ENCODE results near the gene GJC2. TPM values are rescaled to one million over a fixed set of nuclear protein-coding genes. Genes with fewer than 3 reads are reported as not detected.

The GJC2 gene
- total RNA-seq, 1 experiment from 2014 or later = 1.6 TPM

DNA sequence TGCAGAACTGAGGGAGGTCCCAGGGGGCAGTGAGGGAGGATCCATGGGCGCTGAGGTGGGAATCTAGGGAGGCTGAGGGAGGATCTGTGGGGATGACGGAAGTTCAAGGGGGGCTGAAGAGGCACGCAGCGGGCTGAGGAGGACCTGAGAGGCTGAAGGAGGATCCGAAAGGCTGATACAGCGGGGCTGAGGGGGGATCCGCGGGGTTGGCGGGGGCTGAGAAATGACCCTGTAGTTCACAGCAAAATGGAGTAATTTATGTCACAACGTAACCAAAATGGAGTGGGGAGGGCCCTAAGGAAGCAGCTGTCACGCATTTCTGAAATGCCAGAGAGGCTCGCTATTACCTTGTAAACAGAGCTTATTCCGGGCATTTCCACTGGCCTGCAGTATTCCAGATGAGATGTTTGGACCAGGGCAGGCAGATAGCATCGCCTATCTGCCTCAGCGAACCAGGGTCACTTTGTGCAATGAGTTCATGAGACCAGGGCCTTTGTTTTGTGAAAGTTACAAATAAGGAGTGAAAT, 39.7 kb upstream of the GJC2 start:
- Mint-ChIP-seq H3K27me3 (ENCODE audit: low read depth) (peaks cover 16% of the 10 kb centered on the region), H3K4me1 (peaks cover 12 to 15% of the 10 kb centered on the region in 2 experiments), H3K4me3 (peak overlapping the region; percentile 88 to 95), H3K36me3 (ENCODE audit: insufficient read depth in 1 of 3, low read depth in 3 of 3) (peaks cover 15 to 19% (median 16%) of the 10 kb centered on the region in 3 experiments; a peak in 6 of 7 replicates), H3K9me3 (peaks cover 0 to 5% of the 10 kb centered on the region in 2 experiments; a peak in 3 of 5 replicates), H3K27ac (peak overlapping the region in 2 of 3 experiments; percentile 81 to 89; a peak in 2 of 7 replicates)
- H2BK120ac ChIP-seq (ENCODE audit: low read depth, low read length, poor library complexity, severe bottlenecking) = no peak overlapping the region
- H3T11ph ChIP-seq (ENCODE audit: low read length) = no peak overlapping the region
- H3K4ac ChIP-seq (ENCODE audit: low read depth, low read length) = no peak overlapping the region
- H2BK15ac ChIP-seq (ENCODE audit: low read depth, low read length) = no peak overlapping the region
- no peaks in the 10 kb centered on the region for H3K79me2 ChIP-seq (ENCODE audit: insufficient read depth, low read length)
- H3K79me1 ChIP-seq (ENCODE audit: insufficient read depth, low read depth, low read length, poor library complexity, severe bottlenecking) = peaks cover 3% of the 10 kb centered on the region
- H4K8ac ChIP-seq (replicated peaks; ENCODE audit: insufficient read length, low read depth, low read length) = no peak overlapping the region
- H3K23ac ChIP-seq (ENCODE audit: insufficient read length, low read depth, low read length) = no peak overlapping the region
- no peak overlapping the region for H2AFZ ChIP-seq (ENCODE audit: low read length)
- H3K4me2 ChIP-seq (ENCODE audit: insufficient read depth, insufficient read length, low read length) = peak overlapping the region; percentile 40
- H3K23me2 ChIP-seq (ENCODE audit: insufficient read length, low read depth, low read length, poor library complexity, severe bottlenecking) = peaks cover 10% of the 10 kb centered on the region
- H3K9me3 ChIP-seq (ENCODE audit: control insufficient read depth, low read depth, low read length) = no peaks in the 10 kb centered on the region
- no peaks in the 10 kb centered on the region for H3K27me3 ChIP-seq (ENCODE audit: insufficient read depth, low read length)
- no peak for DNase-seq
- no peak overlapping the region for H3K18ac ChIP-seq (ENCODE audit: insufficient read length, low read depth, low read length)
- H4K91ac ChIP-seq (ENCODE audit: insufficient read length, low read depth, low read length) = no peak overlapping the region
- no peak overlapping the region for H2BK12ac ChIP-seq (ENCODE audit: insufficient read length, low read depth, low read length)
- no peak overlapping the region for H2BK20ac ChIP-seq (ENCODE audit: low read depth, low read length, poor library complexity, severe bottlenecking)
- no CpG with 5 or more reads among the region's 15 CpGs for WGBS (ENCODE audit: extremely low coverage, insufficient read length, low lambda C conversion rate)
- no peak for TF ChIP-seq CTCF (conservative IDR thresholded peaks at IDR 0.05)
- H2BK5ac ChIP-seq (ENCODE audit: insufficient read length, low read length) = no peak overlapping the region
- H4K20me1 ChIP-seq (ENCODE audit: control insufficient read depth, insufficient read depth, insufficient read length) = no peaks in the 10 kb centered on the region
- no peak overlapping the region for H3K14ac ChIP-seq (ENCODE audit: insufficient read depth, low read length)
- H4K5ac ChIP-seq (ENCODE audit: insufficient read length, low read depth, low read length) = no peak overlapping the region
- H3K9ac ChIP-seq (ENCODE audit: extremely low read depth, insufficient read length, low read length) = no peak overlapping the region
- no peak overlapping the region for H2AK5ac ChIP-seq (ENCODE audit: insufficient read length, low read length)
- H3K4me1 ChIP-seq (ENCODE audit: insufficient read depth, low read length) = no peaks in the 10 kb centered on the region
- H3K56ac ChIP-seq (ENCODE audit: insufficient read length, low read depth, low read length) = no peak overlapping the region
- no peak overlapping the region for H3K27ac ChIP-seq (ENCODE audit: insufficient read length, low read depth, low read length)

Measured in H9 (cell line).